ENCODE data around the gene DZIP1. TPM values are rescaled to one million over a fixed set of nuclear protein-coding genes. Genes with fewer than 3 reads are reported as not detected.

DZIP1 gene
- total RNA-seq, 1 donor from 2014 or later, result 62.8 TPM

DNA sequence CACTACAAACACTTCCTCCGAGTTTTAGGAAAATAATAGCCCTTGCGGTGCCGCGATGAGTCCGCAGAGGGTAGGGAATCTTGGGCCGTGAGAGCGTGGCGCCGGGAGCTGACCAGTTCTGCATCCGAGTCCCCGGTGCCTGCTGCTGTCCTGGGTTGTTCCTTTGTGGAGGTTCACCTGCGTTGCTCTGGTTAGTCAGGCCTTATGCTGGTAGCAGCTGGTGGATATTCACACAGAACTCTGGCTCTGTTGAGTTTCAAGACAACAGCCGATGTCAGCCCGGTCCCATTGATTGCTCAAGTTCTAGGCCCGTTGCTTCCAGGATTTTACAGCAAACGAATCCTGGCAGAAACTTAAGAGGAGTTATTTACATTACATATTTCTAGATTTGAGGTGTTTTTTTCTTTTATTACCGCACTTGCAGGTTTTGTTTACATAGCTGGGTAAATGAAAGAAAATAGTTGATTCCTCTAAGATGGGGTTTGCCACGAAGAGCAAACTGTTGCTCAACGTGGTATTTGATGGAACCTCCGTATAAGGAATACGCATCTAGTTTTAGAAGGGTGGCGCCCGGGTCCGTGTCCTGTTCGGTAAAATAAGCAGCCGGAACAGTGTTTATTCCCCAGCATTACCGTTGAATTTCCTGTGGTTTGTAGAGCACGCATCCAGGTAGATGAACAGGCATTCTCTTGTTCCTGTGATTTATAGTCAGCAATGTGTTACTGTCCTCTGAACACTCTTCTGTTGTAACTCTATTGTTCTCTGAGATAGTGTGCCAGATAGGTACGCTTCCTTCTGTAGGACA is 90.7 kb downstream of the DZIP1 start:
- DNase-seq (ENCODE audit: low spot score in 2 of 2, unreplicated experiment in 2 of 2), result peak in 1 of 2 experiments; percentile 42
- Mint-ChIP-seq H3K36me3 (no peaks in the 10 kb centered on the region), H3K4me1 (peaks cover 9% of the 10 kb centered on the region), H3K27ac (no peak overlapping the region), H3K9me3 (peaks cover 4% of the 10 kb centered on the region), H3K4me3 (peak overlapping the region; percentile 71), H3K27me3 (ENCODE audit: low read depth) (peaks cover 45% of the 10 kb centered on the region)
- TF ChIP-seq, protein P1, sequence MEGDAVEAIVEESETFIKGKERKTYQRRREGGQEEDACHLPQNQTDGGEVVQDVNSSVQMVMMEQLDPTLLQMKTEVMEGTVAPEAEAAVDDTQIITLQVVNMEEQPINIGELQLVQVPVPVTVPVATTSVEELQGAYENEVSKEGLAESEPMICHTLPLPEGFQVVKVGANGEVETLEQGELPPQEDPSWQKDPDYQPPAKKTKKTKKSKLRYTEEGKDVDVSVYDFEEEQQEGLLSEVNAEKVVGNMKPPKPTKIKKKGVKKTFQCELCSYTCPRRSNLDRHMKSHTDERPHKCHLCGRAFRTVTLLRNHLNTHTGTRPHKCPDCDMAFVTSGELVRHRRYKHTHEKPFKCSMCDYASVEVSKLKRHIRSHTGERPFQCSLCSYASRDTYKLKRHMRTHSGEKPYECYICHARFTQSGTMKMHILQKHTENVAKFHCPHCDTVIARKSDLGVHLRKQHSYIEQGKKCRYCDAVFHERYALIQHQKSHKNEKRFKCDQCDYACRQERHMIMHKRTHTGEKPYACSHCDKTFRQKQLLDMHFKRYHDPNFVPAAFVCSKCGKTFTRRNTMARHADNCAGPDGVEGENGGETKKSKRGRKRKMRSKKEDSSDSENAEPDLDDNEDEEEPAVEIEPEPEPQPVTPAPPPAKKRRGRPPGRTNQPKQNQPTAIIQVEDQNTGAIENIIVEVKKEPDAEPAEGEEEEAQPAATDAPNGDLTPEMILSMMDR (IDR thresholded peaks at IDR 0.05; ENCODE audit: unreplicated experiment), result no peak

DNA sequence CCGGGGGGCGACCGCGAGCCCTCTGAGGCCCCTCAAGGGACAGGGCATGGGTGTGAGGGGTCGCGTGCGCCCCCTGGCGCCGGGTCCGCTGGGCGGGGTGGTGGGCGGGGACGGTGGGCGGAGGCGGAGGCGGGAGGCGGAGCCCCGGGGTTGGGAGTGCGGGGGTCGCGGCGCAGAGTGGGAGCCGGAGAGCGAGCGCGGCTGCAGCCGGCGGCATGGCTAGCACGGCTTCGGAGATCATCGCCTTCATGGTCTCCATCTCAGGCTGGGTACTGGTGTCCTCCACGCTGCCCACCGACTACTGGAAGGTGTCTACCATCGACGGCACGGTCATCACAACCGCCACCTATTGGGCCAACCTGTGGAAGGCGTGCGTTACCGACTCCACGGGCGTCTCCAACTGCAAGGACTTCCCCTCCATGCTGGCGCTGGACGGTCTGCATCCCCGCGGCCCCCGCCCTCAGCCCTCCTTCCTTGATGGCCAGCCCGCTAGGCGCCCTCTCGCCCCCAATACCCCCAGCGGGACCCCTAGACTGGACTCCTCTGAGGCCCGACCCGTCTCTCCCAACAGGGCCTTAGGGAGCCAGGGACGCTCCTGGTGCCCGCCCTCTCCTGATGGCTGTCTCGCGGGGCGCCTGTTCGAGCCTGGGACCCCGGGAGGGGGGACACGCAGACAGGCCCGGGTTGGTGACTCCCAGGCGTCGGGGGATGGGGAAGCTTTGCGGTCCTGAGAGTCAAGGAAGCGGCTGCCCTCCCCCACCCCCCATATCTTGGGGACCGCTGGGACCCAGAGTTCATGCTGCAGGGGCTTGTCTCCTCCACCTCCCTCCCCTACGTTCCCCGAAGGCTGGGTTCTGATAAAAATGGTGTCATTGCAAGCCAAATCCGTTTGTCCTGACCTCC is 91.7 kb downstream of the DZIP1 start, which contains the start of gene CLDN10:
TSS of gene CLDN10 (plus strand) at position 182 of the 903 bp plus-strand sequence. CDS start at position 216, 34 bp downstream.
- Mint-ChIP-seq H3K9me3 (peaks cover 4% of the 10 kb centered on the region), H3K4me1 (peaks cover 13% of the 10 kb centered on the region), H3K27ac (no peak within 1 kb of the TSS), H3K36me3 (no peaks in the 10 kb centered on the region), H3K4me3 (peak within 1 kb of the TSS; percentile 71), H3K27me3 (ENCODE audit: low read depth) (peaks cover 45% of the 10 kb centered on the region)
- peak; percentile 58 to 63 for DNase-seq (ENCODE audit: low spot score in 2 of 2, unreplicated experiment in 2 of 2)
- TF ChIP-seq, protein P1 (IDR thresholded peaks at IDR 0.05; ENCODE audit: unreplicated experiment), result peak; percentile 55

DNA sequence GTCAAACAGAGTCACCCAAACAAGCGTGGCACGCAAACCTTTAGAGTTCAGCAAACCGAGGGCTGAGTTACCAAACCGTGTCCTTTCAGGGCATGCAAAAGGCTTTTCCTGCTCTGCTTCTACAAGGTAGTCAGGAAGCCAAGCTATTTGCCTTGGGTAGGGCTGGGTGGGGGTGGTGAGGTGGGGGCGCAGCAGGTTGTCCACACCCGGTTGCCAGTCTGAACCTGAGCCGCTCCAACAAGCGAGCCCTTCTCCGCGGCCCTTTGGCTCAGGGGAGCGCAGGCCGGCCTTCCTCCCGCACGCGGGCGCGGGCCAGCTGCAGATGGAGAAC is 92.3 kb downstream of the DZIP1 start:
- peaks cover 46% of the 10 kb centered on the region for H3K27me3 Mint-ChIP-seq (ENCODE audit: low read depth)
- TF ChIP-seq, protein P1 (IDR thresholded peaks at IDR 0.05; ENCODE audit: unreplicated experiment), result no peak
- peak overlapping the region; percentile 55 for H3K4me3 Mint-ChIP-seq
- peaks cover 19% of the 10 kb centered on the region for H3K4me1 Mint-ChIP-seq
- H3K36me3 Mint-ChIP-seq, result no peaks in the 10 kb centered on the region
- DNase-seq (ENCODE audit: low spot score in 2 of 2, unreplicated experiment in 2 of 2), result no peak
- no peak overlapping the region for H3K27ac Mint-ChIP-seq
- peaks cover 4% of the 10 kb centered on the region for H3K9me3 Mint-ChIP-seq

DNA sequence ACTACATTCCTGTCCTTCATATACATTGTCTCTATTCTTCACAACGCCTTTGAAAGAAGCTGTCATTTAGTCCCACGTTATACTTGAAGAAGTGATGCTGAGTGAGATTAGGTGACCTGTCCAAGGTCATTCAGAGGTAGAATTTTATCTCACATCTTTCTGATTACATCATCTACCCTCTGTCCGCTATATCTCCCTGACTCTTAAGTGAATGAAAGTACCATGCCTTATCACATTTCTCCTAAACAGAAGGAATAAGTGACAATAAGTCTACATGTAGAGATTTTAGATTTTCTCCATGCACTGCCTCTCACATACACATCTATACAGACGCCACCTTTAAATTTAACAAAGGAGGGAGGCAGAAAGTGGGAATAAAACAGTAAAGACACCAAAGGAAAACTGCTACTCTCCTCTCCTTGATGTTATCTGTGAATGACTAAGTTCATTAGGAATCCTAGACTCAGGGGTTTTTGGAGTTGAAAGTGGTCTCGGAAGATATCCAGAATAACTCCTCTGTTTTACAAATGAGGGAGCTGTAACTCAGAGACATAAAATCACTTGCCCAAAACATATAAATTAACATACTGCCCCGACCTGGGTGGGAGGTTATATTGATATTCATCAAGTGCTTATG is 96.9 kb downstream of the DZIP1 start:
- H3K27me3 Mint-ChIP-seq (ENCODE audit: low read depth), result peaks cover 24% of the 10 kb centered on the region
- H3K9me3 Mint-ChIP-seq, result no peaks in the 10 kb centered on the region
- H3K4me1 Mint-ChIP-seq, result peaks cover 17% of the 10 kb centered on the region
- H3K4me3 Mint-ChIP-seq, result no peak overlapping the region
- no peak overlapping the region for H3K27ac Mint-ChIP-seq
- TF ChIP-seq, protein P1 (IDR thresholded peaks at IDR 0.05; ENCODE audit: unreplicated experiment), result no peak
- H3K36me3 Mint-ChIP-seq, result no peaks in the 10 kb centered on the region
- no peak for DNase-seq (ENCODE audit: low spot score in 2 of 2, unreplicated experiment in 2 of 2)

DNA sequence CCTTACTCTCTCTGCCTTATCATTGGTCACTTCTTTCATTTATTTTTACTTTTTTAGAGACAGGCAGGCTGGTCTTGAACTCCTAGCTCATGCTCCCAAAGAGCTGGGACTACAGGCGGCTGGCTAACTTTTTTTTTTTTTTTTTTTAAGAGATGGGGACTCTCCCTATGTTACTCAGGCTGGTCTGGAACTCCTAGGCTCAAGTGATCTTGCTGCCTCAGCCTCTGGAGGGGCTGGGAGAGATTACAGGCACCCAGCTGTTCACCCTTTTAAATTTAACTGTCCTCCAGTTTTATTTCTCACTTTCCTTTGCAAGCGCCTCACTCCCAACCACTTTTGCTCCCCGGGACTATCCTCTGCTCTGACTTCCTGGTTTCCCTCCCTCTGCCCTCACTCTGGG is 97.6 kb downstream of the DZIP1 start:
- peaks cover 16% of the 10 kb centered on the region for H3K4me1 Mint-ChIP-seq
- no peaks in the 10 kb centered on the region for H3K9me3 Mint-ChIP-seq
- H3K27ac Mint-ChIP-seq, result no peak overlapping the region
- H3K4me3 Mint-ChIP-seq, result no peak overlapping the region
- no peak for DNase-seq (ENCODE audit: low spot score in 2 of 2, unreplicated experiment in 2 of 2)
- peaks cover 21% of the 10 kb centered on the region for H3K27me3 Mint-ChIP-seq (ENCODE audit: low read depth)
- no peaks in the 10 kb centered on the region for H3K36me3 Mint-ChIP-seq
- TF ChIP-seq, protein P1 (IDR thresholded peaks at IDR 0.05; ENCODE audit: unreplicated experiment), result no peak

All from mesothelial cell of epicardium (in vitro differentiated cells).